HEK293 (cell line): ENCODE results near the gene ZNF613.

ENCODE experiments used
- CTCF ChIA-PET: fragments of 350-600 bp; formaldehyde crosslinking; extraction: SDS; loops from one replicate; lab custom pipeline; 2021; ENCODE audit warnings: antibody characterized with exemption; lab: Yijun Ruan, JAX
- POLR2A ChIA-PET: fragments of 300-600 bp; formaldehyde crosslinking; extraction: SDS; loops from one replicate; lab custom pipeline; 2020; ENCODE audit warnings: antibody characterized with exemption, inconsistent platforms; lab: Yijun Ruan, JAX
- H3K27ac ChIP-seq: fragments of 200-500 bp; sonication (Bioruptor generic); 2 replicates; pipeline ENCODE4 v1.5.1; 2014; ENCODE audit warnings: low read depth, low read length, control low read depth, inconsistent platforms; ENCODE audit errors: extremely low read depth
- H3K36me3 ChIP-seq, 2 experiments: fragments of 200-500 bp in 1 of 2; sonication (Bioruptor generic) in 1 of 2; 1 replicate in 1 of 2; 2 replicates in 1 of 2; pipeline ENCODE4 v1.5.1; 2014 to 2017; ENCODE audit warnings: inconsistent platforms in 2 of 2, low read length in 2 of 2; ENCODE audit not compliant: control insufficient read depth in 2 of 2, insufficient read depth in 1 of 2
- H3K4me1 ChIP-seq: fragments of 200-500 bp; sonication (Bioruptor generic); 2 replicates; pipeline ENCODE4 v1.5.1; 2014; ENCODE audit warnings: mild to moderate bottlenecking, low read length, inconsistent platforms; ENCODE audit not compliant: control insufficient read depth, insufficient read depth
- H3K4me3 ChIP-seq: 2 replicates; pipeline ENCODE4 v1.5.1; 2011; ENCODE audit warnings: low read depth, mild to moderate bottlenecking, control low read depth, low read length, moderate library complexity
- H3K9me3 ChIP-seq: fragments of 200-500 bp; sonication (Bioruptor generic); 2 replicates; pipeline ENCODE4 v1.5.1; 2014; ENCODE audit warnings: low read depth, low read length, inconsistent platforms; ENCODE audit not compliant: control insufficient read depth, insufficient read depth
- GLIS1 ChIP-seq: fragments of 450-650 bp; formaldehyde crosslinking; IDR thresholded peaks from 2 replicates; pipeline ENCODE4 v1.5.1; 2016; ENCODE audit warnings: missing biosample characterization, missing genetic modification characterization
- HOXA7 ChIP-seq: sonication (generic); formaldehyde crosslinking; IDR thresholded peaks from 2 replicates; pipeline ENCODE4 v1.8.1; 2022; ENCODE audit warnings: missing genetic modification reagents, borderline replicate concordance
- KLF16 ChIP-seq: fragments of 450-650 bp; formaldehyde crosslinking; IDR thresholded peaks from 2 replicates; pipeline ENCODE4 v1.5.1; 2017; ENCODE audit warnings: missing biosample characterization, missing genetic modification characterization
- OVOL3 ChIP-seq: fragments of 450-650 bp; formaldehyde crosslinking; IDR thresholded peaks from 2 replicates; pipeline ENCODE4 v1.5.1; 2016; ENCODE audit warnings: missing biosample characterization, missing genetic modification characterization
- RBAK ChIP-seq: fragments of 450-650 bp; formaldehyde crosslinking; IDR thresholded peaks from 2 replicates; pipeline ENCODE4 v1.5.1; 2016; ENCODE audit warnings: missing biosample characterization, missing genetic modification characterization
- SCRT2 ChIP-seq: fragments of 450-650 bp; formaldehyde crosslinking; IDR thresholded peaks from 2 replicates; pipeline ENCODE4 v1.5.1; 2016; ENCODE audit warnings: missing biosample characterization, missing genetic modification characterization
- SETDB1 ChIP-seq: IDR thresholded peaks from one replicate; pipeline ENCODE4 v1.6.1; 2017; ENCODE audit warnings: mild to moderate bottlenecking, low read length, moderate library complexity, mixed read lengths; ENCODE audit not compliant: insufficient read length
- TCF7L2 ChIP-seq: IDR thresholded peaks from 2 replicates; pipeline ENCODE4 v1.6.1; 2011; ENCODE audit warnings: low read depth, mild to moderate bottlenecking, inconsistent platforms, low read length, moderate library complexity, borderline replicate concordance
- YY2 ChIP-seq: fragments of 450-650 bp; formaldehyde crosslinking; IDR thresholded peaks from 2 replicates; pipeline ENCODE4 v1.5.1; 2016; ENCODE audit warnings: missing biosample characterization, missing genetic modification characterization
- ZFP41 ChIP-seq: fragments of 450-650 bp; formaldehyde crosslinking; IDR thresholded peaks from 2 replicates; pipeline ENCODE4 v1.5.1; 2016; ENCODE audit warnings: missing biosample characterization, missing genetic modification characterization, borderline replicate concordance
- ZNF175 ChIP-seq: fragments of 450-650 bp; formaldehyde crosslinking; IDR thresholded peaks from 2 replicates; pipeline ENCODE4 v1.5.1; 2016; ENCODE audit warnings: missing biosample characterization, missing genetic modification characterization
- ZNF248 ChIP-seq: fragments of 450-650 bp; formaldehyde crosslinking; IDR thresholded peaks from 2 replicates; pipeline ENCODE4 v1.5.1; 2017; ENCODE audit warnings: missing biosample characterization, missing genetic modification characterization
- ZNF274 ChIP-seq, 2 experiments: fragments of 200-500 bp in 1 of 2; fragments of 450-650 bp in 1 of 2; sonication (Bioruptor generic) in 1 of 2; formaldehyde crosslinking in 1 of 2; IDR thresholded peaks; 2 replicates each; pipeline versions ENCODE4 v1.5.1 to v1.6.1; 2014 to 2016; ENCODE audit warnings: borderline replicate concordance in 1 of 2, inconsistent platforms in 1 of 2, low read length in 1 of 2, missing biosample characterization in 1 of 2, missing genetic modification characterization in 1 of 2
- ZNF366 ChIP-seq: fragments of 450-650 bp; formaldehyde crosslinking; conservative IDR thresholded peaks from 2 replicates; pipeline ENCODE4 v1.5.1; 2016; ENCODE audit warnings: missing biosample characterization, missing genetic modification characterization
- ZNF433 ChIP-seq: fragments of 450-650 bp; formaldehyde crosslinking; IDR thresholded peaks from 2 replicates; pipeline ENCODE4 v1.5.1; 2016; ENCODE audit warnings: missing biosample characterization, missing genetic modification characterization, low read depth
- ZNF501 ChIP-seq: fragments of 450-650 bp; formaldehyde crosslinking; IDR thresholded peaks from 2 replicates; pipeline ENCODE4 v1.5.1; 2016; ENCODE audit warnings: missing biosample characterization, missing genetic modification characterization
- ZNF561 ChIP-seq: fragments of 450-650 bp; IDR thresholded peaks from 2 replicates; pipeline ENCODE4 v1.5.1; 2018; ENCODE audit warnings: missing biosample characterization, missing genetic modification characterization, borderline replicate concordance
- ZNF610 ChIP-seq: fragments of 450-650 bp; formaldehyde crosslinking; IDR thresholded peaks from 2 replicates; pipeline ENCODE4 v1.5.1; 2016; ENCODE audit warnings: missing biosample characterization, missing genetic modification characterization, borderline replicate concordance
- ZNF658 ChIP-seq: fragments of 450-650 bp; formaldehyde crosslinking; IDR thresholded peaks from 2 replicates; pipeline ENCODE4; 2016; ENCODE audit warnings: missing biosample characterization, missing genetic modification characterization
- ZNF664 ChIP-seq: fragments of 450-650 bp; formaldehyde crosslinking; IDR thresholded peaks from 2 replicates; pipeline ENCODE4 v1.5.1; 2016; ENCODE audit warnings: missing biosample characterization, missing genetic modification characterization
- ZNF76 ChIP-seq: fragments of 450-650 bp; formaldehyde crosslinking; IDR thresholded peaks from 2 replicates; pipeline ENCODE4; 2016; ENCODE audit warnings: low read depth, missing biosample characterization, missing genetic modification characterization, borderline replicate concordance
- ZXDB ChIP-seq: fragments of 450-650 bp; formaldehyde crosslinking; IDR thresholded peaks from 2 replicates; pipeline ENCODE4 v1.5.1; 2016; ENCODE audit warnings: missing biosample characterization, missing genetic modification characterization
- TF ChIP-seq, protein P1 (sequence below): fragments of 450-650 bp; formaldehyde crosslinking; IDR thresholded peaks from 2 replicates; pipeline ENCODE4 v1.5.1; 2016; ENCODE audit warnings: missing biosample characterization, missing genetic modification characterization
- TF ChIP-seq, protein P2 (sequence below): fragments of 450-650 bp; formaldehyde crosslinking; IDR thresholded peaks from 2 replicates; pipeline ENCODE4; 2016; ENCODE audit warnings: missing biosample characterization, missing genetic modification characterization
- TF ChIP-seq, protein P3 (sequence below): fragments of 450-650 bp; formaldehyde crosslinking; IDR thresholded peaks from 2 replicates; pipeline ENCODE4 v1.5.1; 2017; ENCODE audit warnings: missing biosample characterization, mild to moderate bottlenecking, missing genetic modification characterization, moderate library complexity
- TF ChIP-seq, protein P4 (sequence below): fragments of 450-650 bp; formaldehyde crosslinking; IDR thresholded peaks from 2 replicates; pipeline ENCODE4 v1.5.1; 2016; ENCODE audit warnings: missing biosample characterization, missing genetic modification characterization
- TF ChIP-seq, protein P5 (sequence below): fragments of 450-650 bp; IDR thresholded peaks from 2 replicates; pipeline ENCODE4 v1.5.1; 2018; ENCODE audit warnings: missing biosample characterization, missing genetic modification characterization

ZNF613 gene

DNA sequence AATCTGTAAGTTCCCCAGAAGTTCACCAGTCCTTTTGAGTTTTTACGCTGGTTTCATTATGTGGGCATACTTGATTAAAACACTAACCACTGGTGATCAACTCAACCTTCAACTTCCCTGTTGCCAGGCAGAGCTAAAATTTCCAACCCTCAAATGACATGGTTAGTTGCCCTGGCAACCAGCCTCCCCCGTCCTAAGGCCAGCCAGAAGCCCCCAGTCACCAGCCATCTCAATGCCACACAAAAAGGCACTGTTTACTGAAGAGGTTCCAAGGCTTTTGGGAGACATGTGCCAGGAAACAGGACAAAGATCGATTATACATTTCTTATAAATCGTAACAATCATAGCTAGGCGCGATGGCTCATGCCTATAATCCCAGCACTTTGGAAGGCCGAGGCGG, 24.1 kb upstream of the ZNF613 start:
- Histone ChIP-seq H3K4me1 (no peaks in the 10 kb centered on the region), H3K9me3 (peaks cover 4% of the 10 kb centered on the region; the same call in 1 of the 2 replicates), H3K27ac (no peak overlapping the region), H3K4me3 (no peak overlapping the region), H3K36me3 (peaks cover 25 to 47% of the 10 kb centered on the region in 2 experiments)
- no peak for TF ChIP-seq SCRT2 (tag by site-specific recombination)
- TF ChIP-seq SETDB1 = no peak
- no peak for TF ChIP-seq ZNF175 (tag by site-specific recombination)
- no peak for TF ChIP-seq ZNF366 (tag by site-specific recombination)
- no peak for TF ChIP-seq ZNF76 (tag by site-specific recombination)
- POLR2A ChIA-PET = interaction anchor here (0.5 kb wide), 1 partner anchor 390 kb away, joined by 3 read pairs; no protein-coding TSS in a partner anchor
- CTCF ChIA-PET = no interaction called here

GRCh38 chr19:51904331-51905165, 22.7 kb upstream of the ZNF613 start, which contains the start of gene ZNF649:
TSS of gene ZNF649 (minus strand) at chr19:51905017. CDS start at chr19:51900107, 4,910 bp downstream.
- peaks cover 16 to 34% of the 10 kb centered on the region in 2 experiments for H3K36me3 ChIP-seq
- H3K27ac ChIP-seq = peak within 1 kb of the TSS; percentile 72; the same call in 1 of the 2 replicates
- H3K4me3 ChIP-seq = peak within 1 kb of the TSS; percentile 54
- ChIA-PET CTCF (interaction anchor here (0.7 kb wide), 1 partner anchor 391 kb away, joined by 3 read pairs; no protein-coding TSS in a partner anchor), POLR2A (no interaction called here)
- no peaks in the 10 kb centered on the region for H3K4me1 ChIP-seq
- H3K9me3 ChIP-seq = peaks cover 4% of the 10 kb centered on the region; the same call in 1 of the 2 replicates
- TF ChIP-seq ZNF561 (0 out of 2 replicates have a peak, but pooled peaks have one; percentile 61), ZNF76 (tag by site-specific recombination) (peak; percentile 91), HOXA7 (CRISPR knock-in tag) (no peak), OVOL3 (no peak), TCF7L2 (peak; percentile 78; the same call in 1 of the 2 replicates), ZNF658 (tag by site-specific recombination) (no peak), RBAK (tag by site-specific recombination) (no peak), ZNF501 (0 out of 2 replicates have a peak, but pooled peaks have one; percentile 48), GLIS1 (peak; percentile 95), ZXDB (tag by site-specific recombination) (peak; percentile 73), KLF16 (0 out of 2 replicates have a peak, but pooled peaks have one; percentile 32), ZNF610 (tag by site-specific recombination) (0 out of 2 replicates have a peak, but pooled peaks have one; percentile 55), ZNF248 (tag by site-specific recombination) (no peak), ZNF664 (peak; percentile 11; the same call in 1 of the 2 replicates), YY2 (tag by site-specific recombination) (peak; percentile 97), ZNF274 (IDR thresholded peaks at IDR 0.05; ENCODE audit: low read length) (no peak), ZNF274 (tag by site-specific recombination; IDR thresholded peaks at IDR 0.05; ENCODE audit: borderline replicate concordance) (no peak), ZFP41 (tag by site-specific recombination) (no peak), ZNF433 (tag by site-specific recombination) (no peak), SETDB1 (no peak)
- TF ChIP-seq, protein P1, sequence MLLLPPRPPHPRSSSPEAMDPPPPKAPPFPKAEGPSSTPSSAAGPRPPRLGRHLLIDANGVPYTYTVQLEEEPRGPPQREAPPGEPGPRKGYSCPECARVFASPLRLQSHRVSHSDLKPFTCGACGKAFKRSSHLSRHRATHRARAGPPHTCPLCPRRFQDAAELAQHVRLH = peak; percentile 49; the same call in 1 of the 2 replicates
- TF ChIP-seq, protein P2, sequence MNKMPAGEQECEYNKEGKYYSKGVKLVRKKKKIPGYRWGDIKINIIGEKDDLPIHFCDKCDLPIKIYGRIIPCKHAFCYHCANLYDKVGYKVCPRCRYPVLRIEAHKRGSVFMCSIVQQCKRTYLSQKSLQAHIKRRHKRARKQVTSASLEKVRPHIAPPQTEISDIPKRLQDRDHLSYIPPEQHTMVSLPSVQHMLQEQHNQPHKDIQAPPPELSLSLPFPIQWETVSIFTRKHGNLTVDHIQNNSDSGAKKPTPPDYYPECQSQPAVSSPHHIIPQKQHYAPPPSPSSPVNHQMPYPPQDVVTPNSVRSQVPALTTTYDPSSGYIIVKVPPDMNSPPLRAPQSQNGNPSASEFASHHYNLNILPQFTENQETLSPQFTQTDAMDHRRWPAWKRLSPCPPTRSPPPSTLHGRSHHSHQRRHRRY = no peak
- TF ChIP-seq, protein P3, sequence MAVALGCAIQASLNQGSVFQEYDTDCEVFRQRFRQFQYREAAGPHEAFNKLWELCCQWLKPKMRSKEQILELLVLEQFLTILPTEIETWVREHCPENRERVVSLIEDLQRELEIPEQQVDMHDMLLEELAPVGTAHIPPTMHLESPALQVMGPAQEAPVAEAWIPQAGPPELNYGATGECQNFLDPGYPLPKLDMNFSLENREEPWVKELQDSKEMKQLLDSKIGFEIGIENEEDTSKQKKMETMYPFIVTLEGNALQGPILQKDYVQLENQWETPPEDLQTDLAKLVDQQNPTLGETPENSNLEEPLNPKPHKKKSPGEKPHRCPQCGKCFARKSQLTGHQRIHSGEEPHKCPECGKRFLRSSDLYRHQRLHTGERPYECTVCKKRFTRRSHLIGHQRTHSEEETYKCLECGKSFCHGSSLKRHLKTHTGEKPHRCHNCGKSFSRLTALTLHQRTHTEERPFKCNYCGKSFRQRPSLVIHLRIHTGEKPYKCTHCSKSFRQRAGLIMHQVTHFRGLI (tag by site-specific recombination) = peak; percentile 37; the same call in 1 of the 2 replicates
- TF ChIP-seq, protein P4, sequence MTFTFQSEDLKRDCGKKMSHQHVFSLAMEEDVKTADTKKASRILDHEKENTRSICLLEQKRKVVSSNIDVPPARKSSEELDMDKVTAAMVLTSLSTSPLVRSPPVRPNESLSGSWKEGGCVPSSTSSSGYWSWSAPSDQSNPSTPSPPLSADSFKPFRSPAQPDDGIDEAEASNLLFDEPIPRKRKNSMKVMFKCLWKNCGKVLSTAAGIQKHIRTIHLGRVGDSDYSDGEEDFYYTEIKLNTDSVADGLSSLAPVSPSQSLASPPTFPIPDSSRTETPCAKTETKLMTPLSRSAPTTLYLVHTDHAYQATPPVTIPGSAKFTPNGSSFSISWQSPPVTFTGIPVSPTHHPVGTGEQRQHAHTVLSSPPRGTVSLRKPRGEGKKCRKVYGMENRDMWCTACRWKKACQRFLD (tag by site-specific recombination) = no peak
- TF ChIP-seq, protein P5, sequence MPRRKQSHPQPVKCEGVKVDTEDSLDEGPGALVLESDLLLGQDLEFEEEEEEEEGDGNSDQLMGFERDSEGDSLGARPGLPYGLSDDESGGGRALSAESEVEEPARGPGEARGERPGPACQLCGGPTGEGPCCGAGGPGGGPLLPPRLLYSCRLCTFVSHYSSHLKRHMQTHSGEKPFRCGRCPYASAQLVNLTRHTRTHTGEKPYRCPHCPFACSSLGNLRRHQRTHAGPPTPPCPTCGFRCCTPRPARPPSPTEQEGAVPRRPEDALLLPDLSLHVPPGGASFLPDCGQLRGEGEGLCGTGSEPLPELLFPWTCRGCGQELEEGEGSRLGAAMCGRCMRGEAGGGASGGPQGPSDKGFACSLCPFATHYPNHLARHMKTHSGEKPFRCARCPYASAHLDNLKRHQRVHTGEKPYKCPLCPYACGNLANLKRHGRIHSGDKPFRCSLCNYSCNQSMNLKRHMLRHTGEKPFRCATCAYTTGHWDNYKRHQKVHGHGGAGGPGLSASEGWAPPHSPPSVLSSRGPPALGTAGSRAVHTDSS (tag by site-specific recombination) = no peak
